GM21717 (cell line): ENCODE measurements around the gene CCL4L2.
"Not testable (repeated sequence)": the region's sequence is repeated elsewhere in the genome, so short reads cannot be mapped to it uniquely, and the experiment has no call there.

Experiments
- ATAC-seq: cut with Tn5 transposase; IDR thresholded peaks from one replicate; pipeline ENCODE4 v1.9.1; 2021; ENCODE audit warnings: mild to moderate bottlenecking, moderate library complexity; ENCODE audit not compliant: unreplicated experiment

Gene CCL4L2

GRCh38 chr17:36219556-36219955 is 8.7 kb downstream of the CCL4L2 start:
- ATAC-seq: not testable (repeated sequence)

GRCh38 chr17:36220737-36221580 is 10.1 kb downstream of the CCL4L2 start:
- ATAC-seq: not testable (repeated sequence)

- ATAC-seq: not testable (repeated sequence)
Measured at GRCh38 chr17:36221581-36222100, 10.8 kb downstream of the CCL4L2 start.

- ATAC-seq: not testable (repeated sequence)
Measured at GRCh38 chr17:36222967-36223366, 12.1 kb downstream of the CCL4L2 start.

GRCh38 chr17:36229644-36230043 is 18.8 kb downstream of the CCL4L2 start:
- ATAC-seq: not testable (repeated sequence)

GRCh38 chr17:36242046-36242445 is 31.2 kb downstream of the CCL4L2 start:
- ATAC-seq: not testable (repeated sequence)
